GM12878 (cell line): Measurements from ENCODE around the gene TEX30. TPM values are rescaled to one million over a fixed set of nuclear protein-coding genes. Genes with fewer than 3 reads are reported as not detected.
A peak's percentile ranks its signal among the peaks of the same experiment; 100 is the strongest.

Source experiments
- ATAC-seq: fragments of 200-7000 bp; cut with Tn5 transposase; 3 replicates; pipeline ENCODE4 v1.9.1; 2020; ENCODE audit warnings: mild to moderate bottlenecking, moderate library complexity
- BruUV-seq: library from RNA; stranded (reverse); fragments of 400-500 nt; replicated peaks from 2 replicates; lab custom pipeline; 2021; lab: Mats Ljungman, UMichigan
- CTCF ChIA-PET: fragments of 300-600 bp; sonication (Branson Sonifier 250); formaldehyde crosslinking; extraction: SDS; loops from one replicate; lab custom pipeline; 2021; ENCODE audit warnings: inconsistent platforms; lab: Yijun Ruan, JAX
- POLR2A ChIA-PET: fragments of 350-600 bp; formaldehyde crosslinking; extraction: SDS; loops from one replicate; lab custom pipeline; 2021; ENCODE audit warnings: inconsistent platforms; lab: Charles Lee
- RAD21 ChIA-PET: fragments of 300-600 bp; sonication (Branson Sonifier 250); formaldehyde crosslinking; loops from one replicate; lab custom pipeline; 2023; ENCODE audit warnings: antibody characterized with exemption; ENCODE audit not compliant: unreplicated experiment; lab: Charles Lee
- SMC1A ChIA-PET: fragments of 300-600 bp; sonication (Branson Sonifier 250); formaldehyde crosslinking; loops from one replicate; lab custom pipeline; 2023; ENCODE audit not compliant: unreplicated experiment, uncharacterized antibody; lab: Charles Lee
- DNase-seq: peaks from one replicate; pipeline ENCODE4 v3.0.0-alpha.2; 2011; ENCODE audit warnings: low read depth, low spot score
- FAIRE-seq: peaks from 3 replicates; lab custom pipeline; 2011; peaks lifted over from hg19 to GRCh38; lab: Jason Lieb, UNC
- H2AFZ ChIP-seq: 2 replicates; pipeline ENCODE4 v1.6.0; 2011; ENCODE audit warnings: low read depth, low read length, control low read depth; ENCODE audit not compliant: control insufficient read depth
- H3K27ac ChIP-seq: 2 replicates; pipeline ENCODE4 v1.5.1; 2011; ENCODE audit warnings: control low read depth; ENCODE audit not compliant: control insufficient read depth, insufficient read depth
- H3K27me3 ChIP-seq, 2 experiments: replicated peaks in 1 of 2; 2 replicates each; pipeline versions ENCODE4 v1.6.0 to v1.6.1; 2011; ENCODE audit warnings: low read length in 1 of 2; ENCODE audit not compliant: control insufficient read depth in 2 of 2, insufficient read depth in 2 of 2
- H3K36me3 ChIP-seq, 2 experiments: 2 replicates each; pipeline ENCODE4 v1.5.1; 2011; ENCODE audit warnings: low read length in 1 of 2; ENCODE audit not compliant: control insufficient read depth in 2 of 2, insufficient read depth in 2 of 2
- H3K4me1 ChIP-seq: 2 replicates; pipeline ENCODE4 v1.6.1; 2011; ENCODE audit warnings: mild to moderate bottlenecking, low read length, moderate library complexity, mixed read lengths; ENCODE audit not compliant: control insufficient read depth, insufficient read depth
- H3K4me2 ChIP-seq: 2 replicates; pipeline ENCODE4 v1.6.0; 2011; ENCODE audit warnings: control low read depth; ENCODE audit not compliant: control insufficient read depth, insufficient read depth
- H3K4me3 ChIP-seq: fragments of 200-600 bp; sonication (generic); 2 replicates; pipeline ENCODE4 v1.5.1; 2016
- H3K79me2 ChIP-seq: 2 replicates; pipeline ENCODE4 v1.6.0; 2011; ENCODE audit warnings: low read length; ENCODE audit not compliant: control insufficient read depth, insufficient read depth
- H3K9ac ChIP-seq: 2 replicates; pipeline ENCODE4 v1.8.0; 2011; ENCODE audit warnings: low read length, control low read depth, mixed read lengths; ENCODE audit not compliant: control insufficient read depth, insufficient read depth
- H3K9me3 ChIP-seq: replicated peaks from 3 replicates; pipeline ENCODE4 v1.5.1; 2011; ENCODE audit warnings: mild to moderate bottlenecking, low read length; ENCODE audit not compliant: control insufficient read depth, insufficient read depth
- H4K20me1 ChIP-seq: 2 replicates; pipeline ENCODE4 v1.6.0; 2011; ENCODE audit not compliant: control insufficient read depth, insufficient read depth
- EGR1 ChIP-seq, 2 experiments: IDR thresholded peaks; 1 replicate in 1 of 2; 2 replicates in 1 of 2; pipeline ENCODE4 v1.6.1; 2011 to 2012; ENCODE audit warnings: low read depth in 2 of 2, low read length in 2 of 2, borderline replicate concordance in 1 of 2, mild to moderate bottlenecking in 1 of 2, moderate library complexity in 1 of 2
- HDAC6 ChIP-seq: fragments of 200-600 bp; sonication (generic); IDR thresholded peaks from one replicate; pipeline ENCODE4 v1.8.0; 2017; ENCODE audit warnings: antibody characterized with exemption; ENCODE audit not compliant: unreplicated experiment
- LARP7 ChIP-seq: fragments of 450-650 bp; IDR thresholded peaks from 2 replicates; pipeline ENCODE4 v1.6.1; 2017; ENCODE audit warnings: mild to moderate bottlenecking
- NR2C1 ChIP-seq: fragments of 450-650 bp; IDR thresholded peaks from 2 replicates; pipeline ENCODE4 v1.6.1; 2017; ENCODE audit warnings: antibody characterized with exemption, mild to moderate bottlenecking, moderate library complexity
- NR2F1 ChIP-seq: fragments of 450-650 bp; conservative IDR thresholded peaks from 2 replicates; pipeline ENCODE4 v1.6.1; 2017; ENCODE audit warnings: mild to moderate bottlenecking
- SMARCA5 ChIP-seq: fragments of 450-650 bp; IDR thresholded peaks from 2 replicates; pipeline ENCODE4 v1.6.1; 2017; ENCODE audit warnings: mild to moderate bottlenecking
- WGBS: methylation state at CpG from one replicate; pipeline ENCODE4 v1.1.6; 2016; ENCODE audit warnings: low lambda C conversion rate; ENCODE audit not compliant: insufficient replicate concordance, insufficient coverage; ENCODE audit errors: missing lambda C conversion rate; 5-methylcytosine and 5-hydroxymethylcytosine counted together
- in situ Hi-C: fragments of 300-500 bp; cut with MboI; formaldehyde crosslinking; loops from 9 replicates; pipeline ENCODE4 v1.14.3; 2018; ENCODE audit warnings: mixed read lengths
- intact Hi-C: fragments of 100-400 bp; cut with micrococcal nuclease; formaldehyde crosslinking; loops from one replicate; pipeline ENCODE4 v1.14.2; 2022; ENCODE audit not compliant: unreplicated experiment
- polyA plus RNA-seq, 11 experiments: library from polyadenylated mRNA; depleted of rRNA in 4 of 11; unstranded in 6 of 11; stranded (reverse) in 5 of 11; fragments of >200 nt; fragmentation: Nextera tagmentation in 4 of 11; fragmentation: Illumina TruSeq in 1 of 11; extraction: Ambion mirVana in 4 of 11; extraction: Trizol in 1 of 11; gene quantifications; 1 replicate in 1 of 11; 2 replicates in 10 of 11; pipeline versions ENCODE4 v1.2.1 to v1.2.3, GENCODE V29; 2011 to 2016; ENCODE audit warnings: inconsistent platforms in 2 of 11, missing spikeins in 2 of 11, low read depth in 1 of 11
- total RNA-seq, 4 experiments: library from RNA; depleted of rRNA in 3 of 4; stranded (reverse); fragments of >200 nt in 3 of 4; fragmentation: Illumina TruSeq in 1 of 4; extraction: Trizol in 1 of 4; gene quantifications; 2 replicates each; pipeline versions ENCODE4 v1.2.1 to v1.2.3, GENCODE V29; 2013 to 2021
- TF ChIP-seq, protein P1 (sequence below): fragments of 450-650 bp; IDR thresholded peaks from 2 replicates; pipeline ENCODE4 v1.6.1; 2017; ENCODE audit warnings: low read depth, mild to moderate bottlenecking, moderate library complexity
- TF ChIP-seq, protein P2 (sequence below): fragments of 450-650 bp; IDR thresholded peaks from 2 replicates; pipeline ENCODE4 v1.6.1; 2017; ENCODE audit warnings: mild to moderate bottlenecking, moderate library complexity

TEX30 gene
- total and polyA plus RNA-seq, 10 of the 15 experiments (the other 5 are each of a cell fraction or from before 2014, with no cell fraction given) = 19.7 to 114 (median 25.0) TPM

DNA sequence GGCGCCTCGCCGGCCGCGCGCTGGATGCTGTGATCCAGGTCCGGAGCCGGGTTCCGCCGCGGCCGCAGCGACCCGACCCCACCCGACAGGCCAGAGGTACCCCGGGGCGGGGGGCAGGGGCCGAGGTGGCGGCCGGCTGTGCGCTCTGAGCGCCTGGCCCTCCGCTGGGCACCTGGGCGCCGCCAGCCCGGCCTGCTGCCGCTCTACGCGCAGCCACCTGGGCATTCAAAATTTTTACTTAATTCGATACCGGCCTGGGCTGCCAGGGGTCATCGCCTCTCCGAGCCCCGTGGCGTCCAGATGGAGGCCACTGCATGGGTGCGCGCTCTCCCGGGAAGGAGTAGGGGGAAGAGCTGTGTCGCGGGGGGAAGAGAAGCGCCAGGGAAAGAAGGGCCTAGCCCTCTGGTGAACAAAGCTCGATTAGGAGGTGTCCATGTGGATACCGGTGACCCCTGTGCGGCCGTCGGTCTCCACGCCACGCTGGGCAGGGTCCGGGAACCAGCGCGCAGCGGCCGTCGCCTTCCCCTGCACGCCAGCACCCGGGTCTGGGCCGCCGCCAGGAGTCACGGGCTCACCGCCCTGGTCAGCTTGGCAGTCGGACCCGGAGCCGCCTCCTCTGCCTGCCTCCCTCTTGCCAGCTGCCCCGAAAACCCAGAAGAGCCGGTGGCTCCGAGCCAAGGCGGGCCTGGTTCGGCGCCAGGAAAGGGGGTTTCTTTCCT lies 26.0 kb upstream of the TEX30 start:
- DNase-seq (no peak), ATAC-seq (peak; percentile 33), FAIRE-seq (no peak)
- no TSS peak for BruUV-seq
- Histone ChIP-seq H3K27ac (peak overlapping the region; percentile 71), H3K79me2 (peaks cover 18% of the 10 kb centered on the region), H3K9ac (peak overlapping the region; percentile 87), H3K4me1 (peaks cover 5% of the 10 kb centered on the region; the same call in 1 of the 2 replicates), H4K20me1 (no peaks in the 10 kb centered on the region), H3K4me3 (peak overlapping the region; percentile 77), H3K27me3 (no peaks in the 10 kb centered on the region), H2AFZ (peak overlapping the region; percentile 98), H3K4me2 (peak overlapping the region; percentile 85), H3K9me3 (no peaks in the 10 kb centered on the region), H3K36me3 (no peaks in the 10 kb centered on the region)
- in situ Hi-C loops (no loop called here), intact Hi-C loops (loop anchor here (1.0 kb wide), 3 partner anchors 26 to 203 kb away; partner anchors contain the start of genes ERCC5, TEX30 and TPP2)
- TF ChIP-seq SMARCA5 (0 out of 2 replicates have a peak, but pooled peaks have one; percentile 32), LARP7 (peak; percentile 76), NR2C1 (no peak), HDAC6 (peak; percentile 73), EGR1 (IDR thresholded peaks at IDR 0.05; ENCODE audit: borderline replicate concordance in 1 of 2, low read depth in 2 of 2, low read length in 2 of 2) (no peak), NR2F1 (0 out of 2 replicates have a peak, but pooled peaks have one; percentile 16)
- TF ChIP-seq, protein P1, sequence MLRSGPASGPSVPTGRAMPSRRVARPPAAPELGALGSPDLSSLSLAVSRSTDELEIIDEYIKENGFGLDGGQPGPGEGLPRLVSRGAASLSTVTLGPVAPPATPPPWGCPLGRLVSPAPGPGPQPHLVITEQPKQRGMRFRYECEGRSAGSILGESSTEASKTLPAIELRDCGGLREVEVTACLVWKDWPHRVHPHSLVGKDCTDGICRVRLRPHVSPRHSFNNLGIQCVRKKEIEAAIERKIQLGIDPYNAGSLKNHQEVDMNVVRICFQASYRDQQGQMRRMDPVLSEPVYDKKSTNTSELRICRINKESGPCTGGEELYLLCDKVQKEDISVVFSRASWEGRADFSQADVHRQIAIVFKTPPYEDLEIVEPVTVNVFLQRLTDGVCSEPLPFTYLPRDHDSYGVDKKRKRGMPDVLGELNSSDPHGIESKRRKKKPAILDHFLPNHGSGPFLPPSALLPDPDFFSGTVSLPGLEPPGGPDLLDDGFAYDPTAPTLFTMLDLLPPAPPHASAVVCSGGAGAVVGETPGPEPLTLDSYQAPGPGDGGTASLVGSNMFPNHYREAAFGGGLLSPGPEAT = no peak
- TF ChIP-seq, protein P2, sequence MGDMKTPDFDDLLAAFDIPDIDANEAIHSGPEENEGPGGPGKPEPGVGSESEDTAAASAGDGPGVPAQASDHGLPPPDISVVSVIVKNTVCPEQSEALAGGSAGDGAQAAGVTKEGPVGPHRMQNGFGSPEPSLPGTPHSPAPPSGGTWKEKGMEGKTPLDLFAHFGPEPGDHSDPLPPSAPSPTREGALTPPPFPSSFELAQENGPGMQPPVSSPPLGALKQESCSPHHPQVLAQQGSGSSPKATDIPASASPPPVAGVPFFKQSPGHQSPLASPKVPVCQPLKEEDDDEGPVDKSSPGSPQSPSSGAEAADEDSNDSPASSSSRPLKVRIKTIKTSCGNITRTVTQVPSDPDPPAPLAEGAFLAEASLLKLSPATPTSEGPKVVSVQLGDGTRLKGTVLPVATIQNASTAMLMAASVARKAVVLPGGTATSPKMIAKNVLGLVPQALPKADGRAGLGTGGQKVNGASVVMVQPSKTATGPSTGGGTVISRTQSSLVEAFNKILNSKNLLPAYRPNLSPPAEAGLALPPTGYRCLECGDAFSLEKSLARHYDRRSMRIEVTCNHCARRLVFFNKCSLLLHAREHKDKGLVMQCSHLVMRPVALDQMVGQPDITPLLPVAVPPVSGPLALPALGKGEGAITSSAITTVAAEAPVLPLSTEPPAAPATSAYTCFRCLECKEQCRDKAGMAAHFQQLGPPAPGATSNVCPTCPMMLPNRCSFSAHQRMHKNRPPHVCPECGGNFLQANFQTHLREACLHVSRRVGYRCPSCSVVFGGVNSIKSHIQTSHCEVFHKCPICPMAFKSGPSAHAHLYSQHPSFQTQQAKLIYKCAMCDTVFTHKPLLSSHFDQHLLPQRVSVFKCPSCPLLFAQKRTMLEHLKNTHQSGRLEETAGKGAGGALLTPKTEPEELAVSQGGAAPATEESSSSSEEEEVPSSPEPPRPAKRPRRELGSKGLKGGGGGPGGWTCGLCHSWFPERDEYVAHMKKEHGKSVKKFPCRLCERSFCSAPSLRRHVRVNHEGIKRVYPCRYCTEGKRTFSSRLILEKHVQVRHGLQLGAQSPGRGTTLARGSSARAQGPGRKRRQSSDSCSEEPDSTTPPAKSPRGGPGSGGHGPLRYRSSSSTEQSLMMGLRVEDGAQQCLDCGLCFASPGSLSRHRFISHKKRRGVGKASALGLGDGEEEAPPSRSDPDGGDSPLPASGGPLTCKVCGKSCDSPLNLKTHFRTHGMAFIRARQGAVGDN = 0 out of 2 replicates have a peak, but pooled peaks have one; percentile 17
- POLR2A ChIA-PET = interaction anchor here (0.8 to 3.4 kb wide), 9 partner anchors 9 to 206 kb away, joined by 3 to 16 read pairs (median 4); partner anchors contain the start of genes ERCC5 and TEX30
- CTCF ChIA-PET = interaction anchor here (0.6 to 4.3 kb wide), 13 partner anchors 9 to 221 kb away, joined by 3 to 21 read pairs (median 3); partner anchors contain the start of genes ERCC5, TEX30 and TPP2
- 1% methylated on average over 62 of the region's 69 CpGs for WGBS
- RAD21 ChIA-PET = interaction anchor here (1.6 kb wide), 1 partner anchor 15 kb away, joined by 6 read pairs; no protein-coding TSS in a partner anchor
- SMC1A ChIA-PET = interaction anchor here (1.0 to 3.7 kb wide), 6 partner anchors 9 to 204 kb away, joined by 3 to 22 read pairs (median 3); partner anchors contain the start of genes ERCC5 and TEX30
